ENCODE data around the gene DDIT4L.

DNA sequence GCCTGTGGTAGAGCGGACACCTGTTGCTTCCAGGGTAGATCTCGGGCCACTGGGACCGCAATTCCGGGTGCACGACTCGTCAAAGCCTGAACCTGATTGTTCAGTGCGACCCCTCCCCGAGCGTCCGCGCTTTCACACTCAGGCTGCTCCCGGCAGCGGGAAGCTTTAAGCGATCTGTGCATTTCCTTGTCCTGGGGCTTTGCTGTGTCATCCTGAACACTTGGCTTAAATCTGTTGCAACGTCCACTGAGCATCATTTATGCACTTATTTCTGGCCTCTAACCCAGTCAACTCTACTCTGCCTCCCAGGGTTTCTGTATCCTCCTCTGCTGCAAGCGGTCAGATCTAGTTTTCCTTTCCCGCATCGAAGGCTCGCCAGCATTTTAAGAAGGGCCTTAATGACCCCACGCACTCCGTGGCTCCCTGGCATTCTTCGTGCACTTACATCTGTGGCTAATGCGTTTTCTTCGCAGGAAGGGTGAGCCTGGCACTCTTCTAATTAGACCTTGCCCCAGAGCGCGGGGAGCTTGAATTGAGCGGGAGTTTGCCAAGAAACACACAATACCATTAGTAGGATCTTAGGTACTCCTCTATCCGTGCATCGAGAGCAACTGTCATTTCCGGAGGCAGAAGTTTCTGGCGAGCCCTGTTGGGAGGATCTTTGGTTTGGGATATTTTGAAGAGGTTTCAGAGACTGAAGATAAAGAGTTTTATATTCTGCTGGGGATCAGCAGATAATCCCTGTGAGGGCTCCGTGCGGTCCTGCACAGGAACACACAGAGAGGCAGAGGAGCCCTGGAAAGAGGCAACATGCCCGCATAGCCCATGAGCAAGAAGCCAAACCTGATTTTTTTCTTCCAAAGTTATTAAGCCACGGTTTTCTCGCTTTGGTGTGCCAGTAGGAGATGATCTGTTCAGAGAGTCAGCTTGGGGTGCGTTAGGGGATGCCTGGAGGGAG, 654 bp upstream of the DDIT4L start:
- TF ChIP-seq POLR2A (IDR thresholded peaks at IDR 0.05; ENCODE audit: borderline replicate concordance, extremely low read depth, insufficient read depth, insufficient read length) (no peak), SP1 (IDR thresholded peaks at IDR 0.05; ENCODE audit: low read depth) (no peak), POLR2AphosphoS5 (IDR thresholded peaks at IDR 0.05; ENCODE audit: low read depth, low read length) (no peak), RAD21 (IDR thresholded peaks at IDR 0.05; ENCODE audit: low read depth) (no peak), YY1 (IDR thresholded peaks at IDR 0.05; ENCODE audit: extremely low read depth, insufficient replicate concordance, low read depth, low read length) (no peak), ELF1 (IDR thresholded peaks at IDR 0.05; ENCODE audit: borderline replicate concordance, low read depth) (no peak)
- TF ChIP-seq, protein P1, sequence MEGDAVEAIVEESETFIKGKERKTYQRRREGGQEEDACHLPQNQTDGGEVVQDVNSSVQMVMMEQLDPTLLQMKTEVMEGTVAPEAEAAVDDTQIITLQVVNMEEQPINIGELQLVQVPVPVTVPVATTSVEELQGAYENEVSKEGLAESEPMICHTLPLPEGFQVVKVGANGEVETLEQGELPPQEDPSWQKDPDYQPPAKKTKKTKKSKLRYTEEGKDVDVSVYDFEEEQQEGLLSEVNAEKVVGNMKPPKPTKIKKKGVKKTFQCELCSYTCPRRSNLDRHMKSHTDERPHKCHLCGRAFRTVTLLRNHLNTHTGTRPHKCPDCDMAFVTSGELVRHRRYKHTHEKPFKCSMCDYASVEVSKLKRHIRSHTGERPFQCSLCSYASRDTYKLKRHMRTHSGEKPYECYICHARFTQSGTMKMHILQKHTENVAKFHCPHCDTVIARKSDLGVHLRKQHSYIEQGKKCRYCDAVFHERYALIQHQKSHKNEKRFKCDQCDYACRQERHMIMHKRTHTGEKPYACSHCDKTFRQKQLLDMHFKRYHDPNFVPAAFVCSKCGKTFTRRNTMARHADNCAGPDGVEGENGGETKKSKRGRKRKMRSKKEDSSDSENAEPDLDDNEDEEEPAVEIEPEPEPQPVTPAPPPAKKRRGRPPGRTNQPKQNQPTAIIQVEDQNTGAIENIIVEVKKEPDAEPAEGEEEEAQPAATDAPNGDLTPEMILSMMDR (IDR thresholded peaks at IDR 0.05 in 2 of 3, conservative IDR thresholded peaks at IDR 0.05 in 1 of 3; ENCODE audit: borderline replicate concordance in 1 of 3, insufficient read depth in 1 of 3, low read depth in 2 of 3, low read length in 2 of 3) = no peak
